ENCODE data around the gene DBNL.

- TF ChIP-seq CTCF (conservative IDR thresholded peaks at IDR 0.05; ENCODE audit: low read depth, low read length) (no peak), EZH2 (IDR thresholded peaks at IDR 0.05; ENCODE audit: borderline replicate concordance, low read depth, low read length, poor library complexity, severe bottlenecking) (no peak)
These were observed 59.7 kb downstream of the DBNL start, which contains the start of gene AEBP1 for GRCh38 chr7:44103923-44104859.

All from A673 (cell line).